Thyroid gland (tissue), 4 donors: ENCODE results near the gene EHD2. TPM values are rescaled to one million over a fixed set of nuclear protein-coding genes. Genes with fewer than 3 reads are reported as not detected.
"Not testable (repeated sequence)": the region's sequence is repeated elsewhere in the genome, so short reads cannot be mapped to it uniquely, and the experiment has no call there.

Experiments
- DNase-seq, 2 donors: peaks; one replicate each; pipeline ENCODE4 v3.0.0-alpha.2; 2019
- H3K27ac ChIP-seq, 3 donors: fragments of 200-600 bp; sonication (generic); 1 replicate in 2 of 3; 2 replicates in 1 of 3; pipeline ENCODE4 v1.5.1; 2016 to 2019; ENCODE audit warnings: mild to moderate bottlenecking in 1 of 3, moderate library complexity in 1 of 3
- H3K27me3 ChIP-seq: fragments of 200-600 bp; sonication (generic); one replicate; pipeline ENCODE4 v1.5.1; 2019
- H3K36me3 ChIP-seq, 2 donors: fragments of 200-600 bp; sonication (generic); one replicate each; pipeline ENCODE4 v1.5.1; 2016 to 2019
- H3K4me1 ChIP-seq, 2 donors: fragments of 200-600 bp; sonication (generic); one replicate each; pipeline ENCODE4 v1.5.1; 2017 to 2019
- H3K4me3 ChIP-seq, 3 donors: fragments of 200-600 bp; sonication (generic); replicated peaks in 1 of 3; 1 replicate in 2 of 3; 2 replicates in 1 of 3; pipeline ENCODE4 v1.5.1; 2016; ENCODE audit warnings: mild to moderate bottlenecking in 1 of 3
- H3K9me3 ChIP-seq: fragments of 200-600 bp; sonication (generic); one replicate; pipeline ENCODE4 v1.5.1; 2017
- CTCF ChIP-seq, 6 experiments: fragments of 200-600 bp in 3 of 6; fragments of 450-650 bp in 3 of 6; sonication (generic) in 3 of 6; IDR thresholded peaks; one replicate each; pipeline ENCODE4 v1.5.1; 2016 to 2019; ENCODE audit warnings: antibody characterized with exemption in 6 of 6, mild to moderate bottlenecking in 2 of 6, inconsistent platforms in 1 of 6, moderate library complexity in 1 of 6
- POLR2A ChIP-seq, 2 donors: fragments of 450-650 bp; IDR thresholded peaks; one replicate each; pipeline ENCODE4 v1.6.1; 2017; ENCODE audit warnings: antibody characterized with exemption in 2 of 2, mild to moderate bottlenecking in 2 of 2, moderate library complexity in 1 of 2
- WGBS, 2 donors: methylation state at CpG; one replicate each; pipeline ENCODE4 v1.1.5; 2017; 5-methylcytosine and 5-hydroxymethylcytosine counted together
- intact Hi-C: fragments of 100-400 bp; cut with DNase I; formaldehyde crosslinking; loops from one replicate; pipeline ENCODE4 v1.15.1; 2023
- total RNA-seq, 4 donors: library from RNA; depleted of rRNA; stranded (reverse); fragments of >200 nt; gene quantifications; one replicate each; pipeline ENCODE4 v1.2.3, GENCODE V29; 2016

Gene EHD2
- 10 to 100 TPM; 41.9 to 48.0 (median 44.3) TPM for total RNA-seq

GRCh38 chr19:47713046-47714021, at the start of gene EHD2:
EHD2 (plus strand) TSS chr19:47713422; CDS start chr19:47716613, 3,191 bp downstream.
- no peaks in the 10 kb centered on the region for H3K27me3 ChIP-seq
- H3K36me3 ChIP-seq: peaks cover 9% of the 10 kb centered on the region in 2 donors
- WGBS, 2 donors: 8 to 14% methylated on average over 29 to 50 of the region's 52 CpGs
- no peaks in the 10 kb centered on the region for H3K9me3 ChIP-seq
- intact Hi-C loops: loop anchor here (5.0 kb wide), 2 partner anchors 34 to 74 kb away; partner anchors contain the start of gene NOP53
- peak within 1 kb of the TSS; percentile 77 to 91 (median 82) for H3K27ac ChIP-seq
- TF ChIP-seq POLR2A (IDR thresholded peaks at IDR 0.05) (peak; percentile 41 to 70), CTCF (IDR thresholded peaks at IDR 0.05) (peak; percentile 86 to 98 (median 96))
- peaks cover 0 to 2% of the 10 kb centered on the region in 2 donors for H3K4me1 ChIP-seq
- H3K4me3 ChIP-seq: peak within 1 kb of the TSS; percentile 53 to 72 (median 69)
- peak; percentile 59 to 68 for DNase-seq

DNA sequence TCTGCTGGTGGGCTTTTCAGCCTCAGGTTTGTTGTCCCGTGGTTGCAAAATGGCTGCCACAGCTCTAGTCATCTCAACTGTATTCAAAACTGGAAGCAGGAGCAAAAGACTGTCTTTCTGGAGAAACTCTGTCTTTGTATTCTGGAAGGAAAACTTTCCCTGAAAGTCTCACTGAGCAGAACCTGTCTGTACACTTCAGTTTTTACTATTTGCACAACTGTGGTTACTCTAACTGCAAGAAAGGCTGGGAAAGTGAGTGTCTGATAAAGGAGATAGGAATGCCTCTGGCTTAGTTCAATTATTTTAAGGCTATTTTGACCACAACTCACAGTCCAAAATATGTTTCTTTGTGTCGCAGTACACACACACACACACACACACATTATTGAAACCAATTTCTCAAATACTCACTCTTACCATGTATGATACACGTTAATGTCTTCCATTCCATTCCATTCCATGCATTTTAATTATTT, 49.7 kb upstream of the EHD2 start:
- Histone ChIP-seq H3K4me3 (no peak overlapping the region), H3K9me3 (no peaks in the 10 kb centered on the region), H3K4me1 (peaks cover 5 to 33% of the 10 kb centered on the region in 2 donors), H3K36me3 (no peaks in the 10 kb centered on the region), H3K27ac (peak overlapping the region; percentile 18 to 74 (median 61)), H3K27me3 (no peaks in the 10 kb centered on the region)
- TF ChIP-seq CTCF (IDR thresholded peaks at IDR 0.05): no peak
- no peak for TF ChIP-seq POLR2A (IDR thresholded peaks at IDR 0.05)
- WGBS, 2 donors: 77 to 79% methylated on average over 3 of the region's 3 CpGs
- intact Hi-C loops: no loop called here
- no peak for DNase-seq

- Histone ChIP-seq H3K27me3 (no peaks in the 10 kb centered on the region), H3K36me3 (no peaks in the 10 kb centered on the region), H3K4me1 (peaks cover 5 to 33% of the 10 kb centered on the region in 2 donors), H3K27ac (peak overlapping the region; percentile 67 to 71 (median 70)), H3K4me3 (no peak overlapping the region), H3K9me3 (no peaks in the 10 kb centered on the region)
- DNase-seq: peak; percentile 36 to 37
- intact Hi-C loops: no loop called here
- TF ChIP-seq POLR2A (IDR thresholded peaks at IDR 0.05) (no peak), CTCF (IDR thresholded peaks at IDR 0.05) (no peak)
- 81 to 87% methylated on average over 15 to 24 of the region's 24 CpGs for WGBS, 2 donors
Measured at GRCh38 chr19:47663911-47664771, 49.1 kb upstream of the EHD2 start.

DNA sequence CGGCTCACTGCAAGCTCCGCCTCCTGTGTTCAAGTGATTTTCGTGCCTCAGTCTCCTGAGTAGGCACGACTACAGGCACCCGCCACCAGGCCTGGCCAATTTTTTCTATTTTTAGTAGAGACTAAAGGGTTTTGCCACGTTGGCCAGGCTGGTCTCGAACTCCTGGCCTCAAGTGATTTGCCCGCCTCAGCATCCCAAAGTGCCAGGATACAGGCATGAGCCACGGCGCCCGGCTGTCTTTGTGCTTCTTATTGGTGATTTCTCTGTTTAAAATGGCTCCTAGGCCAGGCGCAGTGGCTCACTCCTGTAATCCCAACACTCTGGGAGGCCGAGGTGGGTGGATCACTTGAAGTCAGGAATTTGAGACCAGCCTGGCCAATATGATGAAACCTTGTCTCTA, 44.7 kb upstream of the EHD2 start:
- DNase-seq, H3K27me3 ChIP-seq, H3K9me3 ChIP-seq, H3K27ac ChIP-seq, H3K4me3 ChIP-seq, intact Hi-C loops, H3K36me3 ChIP-seq: not testable (repeated sequence)
- WGBS, 2 donors: 87 to 89% methylated on average over 13 of the region's 13 CpGs
- H3K4me1 ChIP-seq: peaks cover 0 to 11% of the 10 kb centered on the region in 2 donors

DNA sequence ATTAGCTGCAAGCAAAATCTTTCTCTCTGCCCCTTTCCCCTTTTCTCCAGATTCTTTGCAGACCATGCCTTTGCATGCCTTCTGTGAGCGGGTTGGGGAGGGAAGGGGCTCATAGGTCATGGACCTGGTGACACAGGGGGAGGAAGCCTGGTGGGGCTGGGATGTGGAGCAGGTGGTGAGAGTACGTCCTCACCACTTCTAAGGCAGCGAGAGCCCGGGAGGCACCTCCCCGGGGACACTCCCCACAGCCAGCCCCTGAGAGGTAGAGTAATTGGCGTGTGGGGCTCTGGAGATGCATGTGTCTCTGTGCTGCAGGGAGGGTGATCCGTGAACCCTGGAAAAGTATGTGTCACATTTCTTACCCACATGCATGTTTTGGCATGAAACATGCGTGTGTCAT, 42.5 kb upstream of the EHD2 start:
- no peaks in the 10 kb centered on the region for H3K27me3 ChIP-seq
- H3K4me3 ChIP-seq: no peak overlapping the region
- 96 to 97% methylated on average over 8 of the region's 8 CpGs for WGBS, 2 donors
- H3K4me1 ChIP-seq: no peaks in the 10 kb centered on the region
- intact Hi-C loops: no loop called here
- peaks cover 8 to 13% of the 10 kb centered on the region in 2 donors for H3K36me3 ChIP-seq
- H3K9me3 ChIP-seq: no peaks in the 10 kb centered on the region
- no peak overlapping the region for H3K27ac ChIP-seq
- DNase-seq: no peak
- TF ChIP-seq CTCF (IDR thresholded peaks at IDR 0.05) (no peak), POLR2A (IDR thresholded peaks at IDR 0.05) (no peak)
